ENCODE data around the gene SLC9C2.
"Not testable (repeated sequence)": the region's sequence is repeated elsewhere in the genome, so short reads cannot be mapped to it uniquely, and the experiment has no call there.

Gene SLC9C2

DNA sequence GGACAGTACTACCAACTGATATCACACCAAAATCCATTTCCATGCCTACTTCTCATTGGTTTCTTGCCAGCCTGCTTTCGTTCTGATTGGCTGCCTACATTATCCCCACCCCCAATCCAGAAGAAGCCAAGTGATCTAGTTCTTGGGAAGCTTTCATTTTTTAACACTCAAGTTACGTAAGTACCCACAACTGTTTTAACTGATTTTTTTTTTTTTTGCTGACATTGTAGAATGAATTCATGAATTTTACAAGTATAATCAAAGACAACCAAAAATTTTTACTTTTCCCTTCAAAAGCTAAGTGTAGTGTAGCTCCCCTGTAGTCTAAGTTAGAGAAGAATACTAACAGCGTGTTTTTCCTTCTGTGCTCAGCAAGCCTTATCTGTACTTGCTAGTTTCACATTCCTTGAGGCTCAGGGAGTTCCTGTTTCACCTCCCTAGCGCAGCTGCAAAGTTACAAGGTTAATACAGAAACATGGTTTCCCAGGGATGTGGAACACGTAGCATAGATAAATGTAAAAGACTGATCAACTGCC is at the start of gene SLC9C2:
TSS of gene SLC9C2 (minus strand) at position 17 of the 536 bp plus-strand sequence. CDS start 1,296 bp downstream, outside the sequence.
- DNase-seq (ENCODE audit: low spot score): no peak

DNA sequence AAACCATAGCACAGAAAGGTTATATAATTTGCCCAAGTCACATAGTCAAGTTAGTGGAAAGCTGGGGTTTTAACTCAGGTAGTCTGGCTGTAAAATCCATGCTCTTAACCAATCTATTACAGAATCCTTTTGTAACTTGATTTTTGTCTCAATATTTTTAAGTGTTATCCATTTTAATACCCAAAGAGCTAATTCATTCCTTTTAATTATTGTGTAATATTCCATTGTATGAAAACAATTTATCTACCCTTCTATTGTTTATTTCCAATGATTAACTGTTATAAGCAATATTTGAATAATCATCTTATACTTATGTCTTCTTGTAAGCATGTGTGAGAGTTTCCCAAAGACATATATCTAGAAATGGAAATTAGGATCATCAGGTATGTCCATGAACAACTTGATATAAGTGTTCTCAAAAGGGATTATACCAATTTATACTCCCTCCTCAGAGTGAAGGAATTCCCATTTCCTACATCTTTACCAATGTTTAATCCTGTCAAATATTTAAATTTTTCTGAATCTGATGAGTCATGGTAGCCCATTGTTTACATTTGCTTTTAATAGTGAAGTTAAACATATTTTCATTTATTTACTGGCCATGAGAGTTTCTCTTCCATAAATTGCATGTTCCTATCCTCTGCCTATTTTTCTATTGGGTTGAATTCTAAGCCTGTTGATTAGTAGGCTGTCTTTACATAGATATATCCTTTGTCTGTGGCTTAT is 46.2 kb upstream of the SLC9C2 start:
- DNase-seq (ENCODE audit: low spot score): no peak

DNA sequence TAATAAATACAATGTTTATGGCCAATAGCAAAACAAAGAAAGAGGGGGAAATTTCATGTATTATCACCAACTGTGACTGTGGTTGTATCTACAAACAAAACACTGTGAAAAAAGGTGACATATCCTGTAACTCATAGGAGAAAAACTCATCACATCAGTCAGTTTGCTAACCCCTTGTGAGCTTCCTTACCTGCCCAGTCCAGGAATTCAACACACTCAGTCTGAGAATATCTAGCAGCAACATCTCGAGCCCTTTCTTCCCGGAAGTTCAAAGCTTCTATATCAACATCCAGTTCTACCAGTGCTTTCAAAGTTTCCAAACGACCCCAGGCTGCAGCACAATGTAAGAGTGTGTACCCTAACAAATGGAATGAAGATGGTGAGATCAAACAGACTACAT is 43.8 kb upstream of the SLC9C2 start:
- no peak for DNase-seq (ENCODE audit: low spot score)

DNA sequence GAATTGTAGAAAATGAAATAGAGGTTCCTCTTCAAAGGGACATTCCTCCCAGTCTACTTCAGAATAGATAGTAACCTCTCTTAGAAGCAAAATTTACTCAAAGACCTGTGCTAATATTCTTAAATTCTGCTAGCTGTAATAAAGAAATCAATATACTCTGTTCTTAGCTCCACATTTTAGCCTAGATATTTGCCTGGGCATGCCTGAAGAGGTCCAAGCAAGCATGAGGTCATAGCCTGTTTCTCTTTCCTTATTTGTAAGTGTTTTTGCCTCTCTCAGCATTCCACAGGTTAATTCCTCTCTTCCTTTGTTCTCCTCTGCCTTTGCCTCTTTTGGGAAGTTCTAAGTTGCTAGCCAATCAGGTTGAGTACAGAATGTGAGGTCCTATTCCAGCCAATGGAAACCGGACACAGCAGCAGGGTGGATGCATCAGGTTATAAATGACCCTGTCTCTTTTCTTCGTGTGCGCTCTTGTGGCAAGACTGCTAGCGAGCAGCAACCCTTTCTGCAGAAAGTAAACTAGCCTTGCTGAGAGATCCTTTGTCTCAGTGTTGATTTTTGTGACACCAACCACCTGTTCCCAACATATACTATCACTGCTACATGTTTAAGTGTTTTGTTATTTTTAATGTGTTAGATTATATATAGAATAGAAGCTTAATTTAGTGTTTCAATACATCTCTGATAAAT is 39.7 kb upstream of the SLC9C2 start:
- DNase-seq (ENCODE audit: low spot score): not testable (repeated sequence)

- no peak for DNase-seq (ENCODE audit: low spot score)
Observed at GRCh38 chr1:173639102-173639501, 36.2 kb upstream of the SLC9C2 start.

DNA sequence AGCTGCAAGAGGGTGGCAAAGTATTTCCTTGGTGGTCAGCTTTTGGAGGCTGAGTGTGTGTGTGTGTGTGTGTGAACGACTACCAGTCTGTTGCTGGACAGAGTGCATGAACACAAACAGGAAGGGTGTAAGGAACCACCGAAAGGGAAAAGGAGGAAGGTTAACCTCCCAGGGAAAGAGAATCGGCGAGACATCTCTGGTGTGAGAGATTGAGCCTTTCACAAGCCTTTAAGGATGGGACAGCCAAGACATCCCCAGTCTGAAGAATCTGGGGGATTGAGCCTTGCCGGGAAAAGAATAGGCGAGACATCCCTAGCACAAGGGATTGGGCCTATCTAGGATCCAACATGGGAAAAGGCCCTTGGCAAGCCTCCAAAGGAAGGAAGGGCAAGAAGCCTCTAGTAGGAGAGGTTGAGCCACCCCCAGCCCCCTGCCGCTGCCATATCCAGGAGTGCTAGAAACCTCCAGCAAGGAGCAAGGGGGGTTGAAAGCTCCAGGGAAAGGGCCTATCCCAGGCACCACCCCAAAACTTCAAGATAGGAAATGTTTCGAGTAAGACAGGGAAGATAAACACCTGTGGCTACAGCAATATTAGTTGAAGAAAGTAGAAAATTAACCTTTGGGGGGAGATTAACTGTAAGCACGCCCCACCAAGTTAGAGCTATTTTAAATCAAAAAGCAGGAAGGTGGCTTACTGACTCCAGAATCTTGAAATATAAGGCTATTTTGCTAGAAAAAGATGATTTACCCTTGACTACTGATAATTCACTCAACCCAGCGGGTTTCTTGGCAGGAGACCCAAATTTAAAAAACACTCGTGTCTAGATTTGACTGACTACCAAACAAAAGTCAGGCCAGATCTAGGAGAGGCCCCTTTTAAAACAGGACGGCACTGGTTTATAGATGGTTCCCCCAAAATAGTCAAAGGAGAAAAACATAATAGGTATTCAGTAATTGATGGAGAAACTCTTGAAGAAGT is 35.5 kb upstream of the SLC9C2 start:
- no peak for DNase-seq (ENCODE audit: low spot score)

DNA sequence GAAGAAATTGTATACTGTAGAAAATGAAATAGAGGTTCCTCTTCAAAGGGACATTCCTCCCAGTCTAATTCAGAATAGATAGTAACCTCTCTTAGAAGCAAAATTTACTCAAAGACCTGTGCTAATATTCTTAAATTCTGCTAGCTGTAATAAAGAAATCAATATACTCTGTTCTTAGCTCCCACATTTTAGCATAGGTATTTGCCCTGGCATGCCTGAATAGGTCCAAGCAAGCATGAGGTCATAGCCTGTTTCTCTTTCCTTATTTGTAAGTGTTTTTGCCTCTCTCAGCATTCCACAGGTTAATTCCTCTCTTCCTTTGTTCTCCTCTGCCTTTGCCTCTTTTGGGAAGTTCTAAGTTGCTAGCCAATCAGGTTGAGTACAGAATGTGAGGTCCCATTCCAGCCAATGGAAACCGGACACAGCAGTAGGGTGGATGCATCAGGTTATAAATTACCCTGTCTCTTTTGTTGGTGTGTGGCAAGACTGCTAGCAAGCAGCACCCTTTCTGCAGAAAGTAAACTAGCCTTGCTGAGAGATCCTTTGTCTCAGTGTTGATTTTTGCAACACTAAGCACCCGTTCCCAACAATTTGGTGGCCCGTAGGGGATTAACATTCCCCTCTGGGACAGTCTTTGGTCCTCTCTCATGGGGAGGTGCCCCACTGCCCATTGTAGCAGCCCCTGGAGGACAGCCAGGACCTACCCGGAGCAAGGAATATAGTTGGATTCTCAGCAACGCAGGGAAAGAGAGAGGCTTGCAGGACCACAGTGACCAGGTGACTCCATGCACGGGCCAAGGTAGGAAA is 34.6 kb upstream of the SLC9C2 start:
- not testable (repeated sequence) for DNase-seq (ENCODE audit: low spot score)

DNA sequence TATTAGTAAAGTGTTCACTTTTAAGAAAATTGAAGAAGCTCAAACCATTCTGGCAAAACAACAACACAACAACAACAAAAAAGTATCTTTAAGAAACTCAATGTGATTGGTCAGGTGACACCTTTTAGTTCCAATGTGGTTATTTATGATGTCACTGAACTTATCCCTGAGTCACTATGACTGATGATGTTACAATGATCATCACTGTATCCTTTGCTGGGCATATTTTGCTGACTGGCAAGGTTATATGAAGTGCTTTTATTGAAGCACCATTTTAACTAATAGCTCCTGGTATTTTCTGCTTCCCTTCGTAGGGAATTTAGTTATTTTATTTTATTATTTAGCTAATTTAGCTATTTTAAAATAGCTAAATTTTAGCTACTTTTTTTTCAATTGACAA is 32.2 kb upstream of the SLC9C2 start, which contains the start of gene TEX50:
TSS of gene TEX50 (plus strand) at position 223 of the 400 bp plus-strand sequence. CDS start 184 bp downstream, outside the sequence.
- DNase-seq (ENCODE audit: low spot score): no peak

- no peak for DNase-seq (ENCODE audit: low spot score)
Observed at GRCh38 chr1:173628888-173629287, 26.0 kb upstream of the SLC9C2 start.

GRCh38 chr1:173627269-173627668 is 24.4 kb upstream of the SLC9C2 start:
- DNase-seq (ENCODE audit: low spot score): no peak

- no peak for DNase-seq (ENCODE audit: low spot score)
Observed at GRCh38 chr1:173616859-173617258, 14.0 kb upstream of the SLC9C2 start.

- not testable (repeated sequence) for DNase-seq (ENCODE audit: low spot score)
Observed at GRCh38 chr1:173613086-173613485, 10.2 kb upstream of the SLC9C2 start.

- DNase-seq (ENCODE audit: low spot score): no peak
Observed at GRCh38 chr1:173608503-173609216, 5.8 kb upstream of the SLC9C2 start.

GRCh38 chr1:173601588-173601987 is 1.3 kb downstream of the SLC9C2 start:
- DNase-seq (ENCODE audit: low spot score): no peak

GRCh38 chr1:173596097-173596825 is 6.6 kb downstream of the SLC9C2 start:
- DNase-seq (ENCODE audit: low spot score): no peak

GRCh38 chr1:173591138-173591537 is 11.7 kb downstream of the SLC9C2 start:
- not testable (repeated sequence) for DNase-seq (ENCODE audit: low spot score)

GRCh38 chr1:173590557-173590956 is 12.3 kb downstream of the SLC9C2 start:
- DNase-seq (ENCODE audit: low spot score): no peak

- DNase-seq (ENCODE audit: low spot score): no peak
Observed at GRCh38 chr1:173581383-173582079, 21.3 kb downstream of the SLC9C2 start.

GRCh38 chr1:173580658-173581057 is 22.2 kb downstream of the SLC9C2 start:
- no peak for DNase-seq (ENCODE audit: low spot score)
